Nephron progenitor cell (in vitro differentiated cells): Measurements from ENCODE around the gene GNL3.

Source experiments
- DNase-seq: peaks from one replicate; pipeline ENCODE4 v3.0.0; 2021
- H3K27ac Mint-ChIP-seq: 2 replicates; pipeline ENCODE4 v1.8.0; 2021; ENCODE audit warnings: mild to moderate bottlenecking, moderate library complexity, mixed read lengths
- H3K27me3 Mint-ChIP-seq: 2 replicates; pipeline ENCODE4 v1.8.0; 2021; ENCODE audit warnings: mild to moderate bottlenecking, low read depth, mixed read lengths; ENCODE audit not compliant: poor library complexity
- H3K36me3 Mint-ChIP-seq: 2 replicates; pipeline ENCODE4 v1.8.0; 2021; ENCODE audit warnings: low read depth, mixed read lengths
- H3K4me1 Mint-ChIP-seq: 2 replicates; pipeline ENCODE4 v1.8.0; 2021; ENCODE audit warnings: mixed read lengths
- H3K4me3 Mint-ChIP-seq: 2 replicates; pipeline ENCODE4 v1.8.0; 2021; ENCODE audit warnings: mild to moderate bottlenecking, moderate library complexity, mixed read lengths
- H3K9me3 Mint-ChIP-seq: 2 replicates; pipeline ENCODE4 v1.8.0; 2021; ENCODE audit warnings: mild to moderate bottlenecking, moderate library complexity, mixed read lengths
- TF ChIP-seq, protein P1 (sequence below): fragments of 200-600 bp; sonication (generic); IDR thresholded peaks from 2 replicates; pipeline ENCODE4 v1.5.0; 2021; ENCODE audit warnings: antibody characterized with exemption

The GNL3 gene

DNA sequence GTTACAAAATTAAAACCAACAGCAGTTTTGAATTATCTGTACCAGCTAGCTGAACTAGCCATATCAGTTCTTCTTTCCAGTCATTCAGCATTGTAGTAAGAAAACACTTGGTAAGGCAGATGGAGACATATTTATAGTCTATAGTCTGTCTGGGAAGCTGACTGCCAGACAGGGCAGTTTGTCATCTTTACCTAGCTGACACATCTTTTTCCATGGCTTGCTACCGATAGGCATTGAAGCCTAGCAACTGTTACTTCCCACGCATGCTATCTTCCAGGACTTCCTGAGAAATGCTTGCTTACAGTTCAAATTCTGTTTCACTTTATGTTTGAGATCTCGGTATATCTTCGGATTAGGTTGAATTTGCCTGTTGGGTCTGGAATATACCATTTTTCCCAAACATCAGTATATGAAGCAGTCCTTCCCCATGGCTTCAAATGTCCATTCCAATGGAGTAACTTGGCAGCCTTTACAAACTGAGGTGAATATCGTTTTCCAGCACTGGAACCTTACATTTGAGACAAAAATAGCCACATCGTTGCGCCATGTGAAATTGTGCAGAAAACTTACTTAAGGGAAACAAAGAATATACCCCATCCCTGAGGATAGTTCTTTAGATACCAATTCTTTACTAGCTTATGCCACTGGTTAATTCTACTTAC, 8.8 kb downstream of the GNL3 start:
- Mint-ChIP-seq H3K4me1 (no peaks in the 10 kb centered on the region), H3K27me3 (no peaks in the 10 kb centered on the region), H3K9me3 (no peaks in the 10 kb centered on the region), H3K27ac (peak overlapping the region; percentile 46), H3K36me3 (peaks cover 64% of the 10 kb centered on the region), H3K4me3 (no peak overlapping the region)
- TF ChIP-seq, protein P1, sequence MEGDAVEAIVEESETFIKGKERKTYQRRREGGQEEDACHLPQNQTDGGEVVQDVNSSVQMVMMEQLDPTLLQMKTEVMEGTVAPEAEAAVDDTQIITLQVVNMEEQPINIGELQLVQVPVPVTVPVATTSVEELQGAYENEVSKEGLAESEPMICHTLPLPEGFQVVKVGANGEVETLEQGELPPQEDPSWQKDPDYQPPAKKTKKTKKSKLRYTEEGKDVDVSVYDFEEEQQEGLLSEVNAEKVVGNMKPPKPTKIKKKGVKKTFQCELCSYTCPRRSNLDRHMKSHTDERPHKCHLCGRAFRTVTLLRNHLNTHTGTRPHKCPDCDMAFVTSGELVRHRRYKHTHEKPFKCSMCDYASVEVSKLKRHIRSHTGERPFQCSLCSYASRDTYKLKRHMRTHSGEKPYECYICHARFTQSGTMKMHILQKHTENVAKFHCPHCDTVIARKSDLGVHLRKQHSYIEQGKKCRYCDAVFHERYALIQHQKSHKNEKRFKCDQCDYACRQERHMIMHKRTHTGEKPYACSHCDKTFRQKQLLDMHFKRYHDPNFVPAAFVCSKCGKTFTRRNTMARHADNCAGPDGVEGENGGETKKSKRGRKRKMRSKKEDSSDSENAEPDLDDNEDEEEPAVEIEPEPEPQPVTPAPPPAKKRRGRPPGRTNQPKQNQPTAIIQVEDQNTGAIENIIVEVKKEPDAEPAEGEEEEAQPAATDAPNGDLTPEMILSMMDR, result no peak
- no peak for DNase-seq

DNA sequence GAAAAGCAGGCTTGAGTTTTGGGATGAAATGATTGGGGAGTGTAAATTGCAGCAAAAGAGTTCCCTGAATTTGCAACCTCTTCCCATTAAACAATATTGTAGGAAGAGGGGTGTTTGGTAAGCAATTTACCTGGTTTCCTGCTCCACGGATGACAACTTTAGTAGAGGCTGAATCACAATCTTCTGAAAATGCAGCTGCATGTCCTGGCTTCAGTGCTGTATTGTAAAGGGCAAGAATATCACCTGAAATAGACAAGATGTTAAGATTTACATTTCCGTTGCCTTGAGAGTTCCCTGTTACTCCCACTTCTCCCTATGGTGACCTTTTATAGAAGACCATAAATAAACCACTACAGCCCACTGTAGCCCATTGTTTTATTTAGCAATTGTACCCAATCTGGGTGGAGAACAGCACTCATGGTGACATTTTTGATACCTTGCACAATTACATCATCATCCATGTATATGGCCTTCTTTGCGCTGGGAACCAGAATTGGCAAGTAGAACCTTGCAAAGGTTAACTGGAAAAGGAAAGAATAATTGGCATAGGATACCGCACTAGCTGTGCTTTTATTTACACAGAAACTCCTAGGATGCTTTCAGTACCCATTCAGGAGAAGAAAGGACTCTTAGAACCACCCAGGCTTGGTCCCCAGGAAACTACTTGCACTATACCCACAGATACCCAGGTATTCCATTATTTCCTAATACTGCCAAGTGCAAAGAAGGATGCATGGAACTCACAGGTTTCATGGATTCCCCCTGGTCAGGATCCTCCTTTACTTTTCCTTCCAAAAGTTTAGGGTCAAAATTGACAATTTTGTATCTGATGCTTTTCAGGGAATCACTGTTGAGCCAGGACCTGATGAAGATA, 10.2 kb downstream of the GNL3 start:
- Mint-ChIP-seq H3K4me1 (no peaks in the 10 kb centered on the region), H3K36me3 (peaks cover 51% of the 10 kb centered on the region), H3K27me3 (no peaks in the 10 kb centered on the region), H3K27ac (peak overlapping the region; percentile 47), H3K9me3 (no peaks in the 10 kb centered on the region), H3K4me3 (no peak overlapping the region)
- TF ChIP-seq, protein P1, result no peak
- no peak for DNase-seq

DNA sequence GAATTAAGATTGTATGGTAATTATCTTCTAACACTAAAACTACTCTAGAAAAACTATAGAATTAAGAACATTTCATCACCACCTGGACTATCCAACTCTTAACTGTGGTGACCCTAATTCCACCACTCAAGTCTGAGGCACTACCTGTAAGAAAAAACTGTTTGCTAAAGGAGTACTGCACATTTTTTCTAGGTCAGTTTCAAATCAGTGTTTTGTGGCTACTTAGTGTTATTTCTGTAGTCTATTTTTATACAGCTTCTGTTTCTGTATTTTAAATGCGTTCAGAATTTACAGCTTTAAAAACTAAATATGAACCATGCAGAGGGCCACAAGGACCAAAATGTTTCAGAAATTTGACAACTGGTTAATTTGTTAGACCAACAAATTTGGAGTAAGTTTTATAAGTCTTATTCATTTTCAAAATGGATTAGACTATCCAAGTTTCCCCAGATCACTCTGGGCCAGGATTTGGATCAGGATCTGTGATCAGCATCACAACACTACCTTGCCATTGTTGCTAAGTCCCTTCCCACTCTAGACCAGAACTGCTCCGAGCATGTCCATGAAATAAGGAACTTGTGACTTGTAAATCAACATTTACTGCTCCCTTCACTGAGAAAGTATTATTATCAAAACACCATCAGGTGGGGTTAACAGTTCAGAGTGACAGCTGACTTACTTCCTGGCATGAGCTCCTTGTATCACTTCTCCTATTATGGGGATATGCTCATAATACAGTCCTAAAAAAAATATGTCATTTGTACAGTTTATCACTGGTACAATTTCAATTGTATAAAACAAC, 11.2 kb downstream of the GNL3 start:
- TF ChIP-seq, protein P1, result no peak
- Mint-ChIP-seq H3K4me3 (no peak overlapping the region), H3K36me3 (peaks cover 51% of the 10 kb centered on the region), H3K27me3 (no peaks in the 10 kb centered on the region), H3K4me1 (no peaks in the 10 kb centered on the region), H3K27ac (peak overlapping the region; percentile 84), H3K9me3 (no peaks in the 10 kb centered on the region)
- no peak for DNase-seq

DNA sequence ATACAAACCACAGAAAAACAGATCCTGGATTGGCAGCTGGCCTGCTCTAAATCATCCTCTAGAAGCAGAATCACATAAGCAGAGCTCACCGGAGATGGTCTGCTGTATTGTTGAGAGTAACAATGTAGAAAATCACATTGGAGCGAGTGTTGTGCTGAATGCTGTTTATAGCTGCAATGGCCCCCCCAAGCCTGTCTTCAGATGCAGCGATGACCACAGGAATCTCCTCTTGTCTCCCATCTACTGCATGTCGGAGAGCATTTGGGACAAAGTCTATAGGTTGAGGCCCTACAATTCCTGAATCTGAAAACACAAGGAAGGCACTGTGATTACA, 11.8 kb downstream of the GNL3 start:
- no peak for DNase-seq
- Mint-ChIP-seq H3K27me3 (no peaks in the 10 kb centered on the region), H3K9me3 (no peaks in the 10 kb centered on the region), H3K4me1 (no peaks in the 10 kb centered on the region), H3K36me3 (peaks cover 49% of the 10 kb centered on the region), H3K4me3 (no peak overlapping the region), H3K27ac (peak overlapping the region; percentile 84)
- TF ChIP-seq, protein P1, result no peak

DNA sequence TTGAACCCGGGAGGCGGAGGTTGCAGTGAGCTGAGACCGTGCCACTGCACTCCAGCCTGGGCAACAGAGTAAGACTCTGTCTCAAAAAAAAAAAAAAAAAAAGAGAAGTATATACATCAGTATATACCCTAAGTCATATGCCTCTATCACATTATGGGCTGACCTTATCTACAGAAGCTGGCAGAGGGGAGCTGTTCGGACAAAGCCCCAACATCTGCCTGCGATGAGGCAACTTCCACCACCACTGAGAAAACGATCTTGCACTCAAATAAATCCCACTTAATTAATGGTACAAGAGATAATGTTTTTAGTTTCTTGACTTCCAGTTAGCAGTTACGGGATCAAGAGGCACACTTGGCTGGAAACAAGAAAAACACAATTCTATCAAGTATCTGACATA, 17.5 kb downstream of the GNL3 start:
- Mint-ChIP-seq H3K4me3 (peak overlapping the region; percentile 98), H3K27me3 (peaks cover 6% of the 10 kb centered on the region), H3K9me3 (no peaks in the 10 kb centered on the region), H3K4me1 (peaks cover 34% of the 10 kb centered on the region), H3K27ac (no peak overlapping the region), H3K36me3 (peaks cover 10% of the 10 kb centered on the region)
- DNase-seq, result no peak
- TF ChIP-seq, protein P1, result no peak
